HG02973 (cell line): ENCODE measurements around the gene DCST2.

Source experiments
- ATAC-seq: cut with Tn5 transposase; IDR thresholded peaks from one replicate; pipeline ENCODE4 v1.9.1; 2021; ENCODE audit warnings: moderate library complexity; ENCODE audit not compliant: unreplicated experiment

The DCST2 gene

GRCh38 chr1:155033524-155033923, at the start of gene DCST2, which contains the start of gene DCST1:
Gene DCST2 (minus strand): TSS chr1:155033781. CDS start chr1:155033701, 80 bp downstream.
Gene DCST1 (plus strand): TSS chr1:155033824. CDS start chr1:155034037, 213 bp downstream.
- ATAC-seq = no peak

- ATAC-seq = no peak
Observed at GRCh38 chr1:155083052-155083541, 49.5 kb upstream of the DCST2 start.

GRCh38 chr1:155082301-155083051, 48.9 kb upstream of the DCST2 start:
- no peak for ATAC-seq

GRCh38 chr1:155081472-155082300, 48.1 kb upstream of the DCST2 start:
- ATAC-seq = no peak

GRCh38 chr1:155080312-155081228, 47.0 kb upstream of the DCST2 start:
- ATAC-seq = no peak

GRCh38 chr1:155079487-155080311, 46.1 kb upstream of the DCST2 start:
- no peak for ATAC-seq

- ATAC-seq = no peak
Observed at GRCh38 chr1:155079210-155079486, 45.6 kb upstream of the DCST2 start.

GRCh38 chr1:155078469-155079209, 45.1 kb upstream of the DCST2 start, which contains the start of gene EFNA3:
Gene EFNA3 (plus strand): TSS chr1:155078837. CDS start chr1:155078942, 105 bp downstream.
- no peak for ATAC-seq

- ATAC-seq = no peak
Observed at GRCh38 chr1:155077758-155078445, 44.3 kb upstream of the DCST2 start.

GRCh38 chr1:155077346-155077745, 43.8 kb upstream of the DCST2 start:
- no peak for ATAC-seq

GRCh38 chr1:155076371-155076770, 42.8 kb upstream of the DCST2 start:
- ATAC-seq = no peak

GRCh38 chr1:155075535-155075934, 42.0 kb upstream of the DCST2 start:
- no peak for ATAC-seq

GRCh38 chr1:155073377-155074242, 40.0 kb upstream of the DCST2 start:
- no peak for ATAC-seq

- ATAC-seq = no peak
Observed at GRCh38 chr1:155072531-155073289, 39.1 kb upstream of the DCST2 start.

- ATAC-seq = no peak
Observed at GRCh38 chr1:155071701-155072100, 38.1 kb upstream of the DCST2 start.

- ATAC-seq = peak; percentile 56
Observed at GRCh38 chr1:155070721-155071569, 37.4 kb upstream of the DCST2 start.
